Immature natural killer cell (primary cell): ENCODE data around the gene ADCY4. TPM values are rescaled to one million over a fixed set of nuclear protein-coding genes. Genes with fewer than 3 reads are reported as not detected.

Experiments
- DNase-seq, 3 donors: peaks; one replicate each; pipeline ENCODE4 v3.0.0; 2022; ENCODE audit warnings: mixed read lengths in 1 of 3
- H3K27ac Mint-ChIP-seq, 6 donors: one replicate each; pipeline ENCODE4 v1.8.0; 2020; ENCODE audit warnings: mixed read lengths in 6 of 6, mild to moderate bottlenecking in 5 of 6, inconsistent platforms in 4 of 6, moderate library complexity in 3 of 6
- H3K27me3 Mint-ChIP-seq, 3 donors: one replicate each; pipeline ENCODE4 v1.8.0; 2020 to 2021; ENCODE audit warnings: low read depth in 3 of 3, mild to moderate bottlenecking in 3 of 3, mixed read lengths in 3 of 3, moderate library complexity in 3 of 3, inconsistent platforms in 1 of 3
- H3K36me3 Mint-ChIP-seq, 3 donors: one replicate each; pipeline ENCODE4 v1.8.0; 2020; ENCODE audit warnings: mixed read lengths in 3 of 3, inconsistent platforms in 2 of 3, mild to moderate bottlenecking in 2 of 3
- H3K4me1 Mint-ChIP-seq, 2 donors: one replicate each; pipeline ENCODE4 v1.8.0; 2020; ENCODE audit warnings: inconsistent platforms in 2 of 2, mild to moderate bottlenecking in 2 of 2, mixed read lengths in 2 of 2, moderate library complexity in 1 of 2
- H3K4me3 Mint-ChIP-seq, 5 donors: one replicate each; pipeline ENCODE4 v1.8.0; 2020; ENCODE audit warnings: mild to moderate bottlenecking in 5 of 5, mixed read lengths in 5 of 5, inconsistent platforms in 3 of 5, moderate library complexity in 3 of 5
- H3K9me3 Mint-ChIP-seq, 6 donors: one replicate each; pipeline ENCODE4 v1.8.0; 2020; ENCODE audit warnings: mild to moderate bottlenecking in 6 of 6, mixed read lengths in 6 of 6, inconsistent platforms in 4 of 6, moderate library complexity in 3 of 6
- polyA plus RNA-seq, 3 donors: library from polyadenylated mRNA; unstranded; fragments of 300-500 nt; fragmentation: Illumina TruSeq; gene quantifications; one replicate each; pipeline ENCODE4 v1.2.3, GENCODE V29; 2021

ADCY4 gene
- polyA plus RNA-seq, 3 donors from 2014 or later, result 0.31 to 0.52 TPM; not detected in 1

DNA sequence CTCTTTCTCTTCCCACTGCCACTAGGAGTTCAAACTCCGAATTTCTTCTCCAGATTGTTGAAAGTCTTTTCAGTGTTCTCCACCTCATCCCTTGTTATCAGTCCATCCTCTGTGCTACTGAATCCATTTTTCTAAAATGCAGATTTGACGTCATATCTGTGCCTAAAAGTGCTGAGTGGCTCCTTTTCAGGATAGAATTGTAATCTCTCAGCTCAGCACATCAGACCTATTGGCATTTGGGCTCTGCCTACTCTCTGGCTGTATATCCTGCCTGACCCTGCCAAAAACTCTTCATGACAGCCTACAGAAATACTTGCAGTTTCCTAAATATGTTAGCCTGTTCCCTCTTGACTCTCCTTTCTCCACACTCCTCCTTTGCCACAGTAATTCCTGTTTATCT is 62.4 kb downstream of the ADCY4 start:
- peak overlapping the region; percentile 96 to 99 (median 98) for H3K27ac Mint-ChIP-seq
- H3K9me3 Mint-ChIP-seq, result no peaks in the 10 kb centered on the region
- peak overlapping the region; percentile 77 to 94 (median 86) for H3K4me3 Mint-ChIP-seq
- peaks cover 32% of the 10 kb centered on the region in 2 donors for H3K4me1 Mint-ChIP-seq
- no peak for DNase-seq
- H3K27me3 Mint-ChIP-seq, result peaks cover 9 to 13% (median 11%) of the 10 kb centered on the region in 3 donors
- peaks cover 0 to 9% (median 7%) of the 10 kb centered on the region in 3 donors for H3K36me3 Mint-ChIP-seq

DNA sequence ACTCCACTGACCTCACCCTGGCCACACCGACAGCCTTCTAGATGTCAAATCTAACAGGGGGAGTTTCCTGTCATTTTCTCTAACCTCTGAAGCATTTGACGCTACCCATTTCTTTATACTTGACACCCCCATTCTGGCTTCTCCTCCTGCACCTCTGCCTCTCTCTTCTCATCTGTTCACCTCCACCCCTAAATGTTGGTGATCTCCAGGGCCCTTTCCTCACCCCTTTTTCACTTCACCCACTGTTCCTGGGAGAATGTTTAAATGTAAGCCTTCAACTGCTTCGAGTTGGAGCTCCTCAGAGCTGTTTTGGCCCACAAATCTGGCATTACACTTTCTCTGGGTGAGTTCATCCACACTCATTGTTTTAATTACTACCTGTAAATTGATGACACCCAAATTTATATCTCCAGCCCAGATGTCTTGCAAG is 63.0 kb downstream of the ADCY4 start:
- Mint-ChIP-seq H3K4me1 (peaks cover 32 to 34% of the 10 kb centered on the region in 2 donors), H3K9me3 (no peaks in the 10 kb centered on the region), H3K36me3 (peaks cover 6 to 15% (median 8%) of the 10 kb centered on the region in 3 donors), H3K27ac (peak overlapping the region; percentile 96 to 99 (median 98)), H3K27me3 (peaks cover 9 to 13% (median 12%) of the 10 kb centered on the region in 3 donors), H3K4me3 (peak overlapping the region; percentile 77 to 94 (median 86))
- DNase-seq, result no peak

DNA sequence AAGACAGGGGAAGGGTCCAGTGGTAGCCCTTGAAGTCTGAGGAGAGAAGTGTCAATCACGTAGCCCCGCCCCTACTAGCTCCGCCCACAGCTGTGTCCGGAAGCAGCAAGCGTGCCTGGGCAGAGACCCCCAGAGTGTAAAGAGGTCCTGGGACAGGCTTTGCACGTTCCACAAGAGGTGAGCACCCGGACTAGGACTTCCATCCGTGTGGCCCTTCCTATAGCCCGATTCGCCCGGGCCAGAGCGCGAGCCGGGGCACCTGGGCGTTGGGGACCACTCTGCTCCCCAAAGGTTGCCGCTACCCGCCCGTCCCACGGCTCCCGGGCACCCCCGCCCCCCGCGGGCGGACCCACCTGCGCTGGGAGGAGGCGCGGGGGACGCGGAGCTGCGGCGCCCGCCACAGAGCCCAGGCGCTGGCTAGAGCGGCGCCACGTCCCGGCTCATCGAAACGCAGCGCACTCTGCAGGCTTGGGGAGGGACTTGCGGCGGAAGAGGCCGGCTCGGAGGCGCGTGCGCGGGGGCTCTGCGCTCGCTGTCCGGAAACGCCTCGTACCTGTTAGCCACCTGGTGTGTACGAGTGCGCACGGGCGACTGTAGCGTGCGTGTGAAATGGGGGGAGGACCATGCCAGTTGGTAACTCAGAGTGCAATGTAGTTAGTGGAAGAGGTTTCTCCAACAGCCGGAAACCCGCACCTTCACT is 63.6 kb downstream of the ADCY4 start, which contains the start of gene RABGGTA:
Gene RABGGTA (minus strand): TSS at position 464 of the 700 bp plus-strand sequence. CDS start 482 bp downstream, outside the sequence.
- peak; percentile 96 to 98 (median 97) for DNase-seq
- peaks cover 11 to 21% (median 12%) of the 10 kb centered on the region in 3 donors for H3K36me3 Mint-ChIP-seq
- peaks cover 9 to 13% (median 12%) of the 10 kb centered on the region in 3 donors for H3K27me3 Mint-ChIP-seq
- peak within 1 kb of the TSS; percentile 77 to 94 (median 91) for H3K4me3 Mint-ChIP-seq
- no peaks in the 10 kb centered on the region for H3K9me3 Mint-ChIP-seq
- peaks cover 32 to 34% of the 10 kb centered on the region in 2 donors for H3K4me1 Mint-ChIP-seq
- peak within 1 kb of the TSS; percentile 96 to 99 (median 98) for H3K27ac Mint-ChIP-seq

DNA sequence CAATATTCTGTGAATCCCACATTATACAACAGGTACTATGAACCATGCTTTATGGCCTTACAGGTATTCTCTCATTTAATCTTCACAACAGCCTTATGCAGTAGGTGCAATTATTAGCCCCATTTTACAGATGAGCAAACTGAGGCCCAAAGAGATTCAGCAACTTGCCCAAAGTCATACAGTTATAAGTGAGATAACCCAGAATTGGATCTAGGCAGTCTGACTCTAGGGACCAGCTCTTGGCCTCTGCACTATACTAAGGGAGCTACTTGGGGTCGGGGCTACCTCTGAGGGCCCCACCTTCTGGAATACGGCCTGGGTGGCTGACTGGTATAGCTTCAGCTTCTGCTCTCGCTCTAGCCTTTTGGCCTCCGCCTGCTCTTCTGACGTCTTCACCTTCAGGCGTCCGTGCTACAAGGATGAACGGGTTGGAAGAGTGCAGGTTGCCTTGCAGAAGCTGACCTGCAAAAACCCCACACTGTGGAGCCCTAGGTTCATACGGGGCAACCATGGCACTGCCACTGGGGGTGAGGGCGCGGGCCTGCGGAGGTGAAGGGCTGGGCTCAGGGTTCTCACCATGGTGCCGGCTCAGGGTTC is 64.2 kb downstream of the ADCY4 start:
- H3K9me3 Mint-ChIP-seq, result no peaks in the 10 kb centered on the region
- peaks cover 32 to 34% of the 10 kb centered on the region in 2 donors for H3K4me1 Mint-ChIP-seq
- peak overlapping the region; percentile 77 to 94 (median 91) for H3K4me3 Mint-ChIP-seq
- DNase-seq, result no peak
- peak overlapping the region; percentile 96 to 99 (median 98) for H3K27ac Mint-ChIP-seq
- H3K36me3 Mint-ChIP-seq, result peaks cover 11 to 22% (median 17%) of the 10 kb centered on the region in 3 donors
- H3K27me3 Mint-ChIP-seq, result peaks cover 9 to 13% (median 12%) of the 10 kb centered on the region in 3 donors

DNA sequence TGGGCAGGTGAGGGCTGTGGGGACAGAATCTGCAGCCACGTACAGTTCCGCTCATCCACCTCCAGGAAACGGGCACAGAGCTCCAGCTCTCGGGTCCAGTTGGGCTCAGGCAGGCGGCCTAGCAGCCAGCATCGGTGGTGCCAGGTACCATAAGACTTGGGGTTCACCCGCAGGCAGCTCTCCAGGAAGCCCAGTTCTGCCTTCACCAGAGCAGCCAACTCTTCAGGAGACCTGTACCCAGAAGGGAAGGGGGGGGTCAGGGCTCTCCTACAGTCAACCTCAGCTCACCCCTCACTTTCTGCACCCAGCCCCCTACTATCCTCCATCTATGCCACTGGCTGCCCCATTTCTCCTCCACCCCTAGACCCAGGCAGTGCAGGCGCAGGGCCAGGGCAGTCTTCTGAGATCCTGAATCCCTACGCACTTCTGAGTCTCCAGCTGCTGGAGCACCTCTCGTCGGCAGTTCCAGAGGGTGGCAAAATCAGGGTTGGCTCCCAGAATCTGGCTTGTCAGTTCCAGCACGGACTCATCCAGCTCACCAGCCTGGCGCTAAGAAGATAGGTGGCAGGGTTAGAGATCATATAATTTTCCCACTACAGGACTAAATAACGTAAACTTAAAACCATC is 64.8 kb downstream of the ADCY4 start:
- no peak for DNase-seq
- peaks cover 32 to 34% of the 10 kb centered on the region in 2 donors for H3K4me1 Mint-ChIP-seq
- H3K27me3 Mint-ChIP-seq, result peaks cover 9 to 13% (median 12%) of the 10 kb centered on the region in 3 donors
- peak overlapping the region; percentile 77 to 94 (median 91) for H3K4me3 Mint-ChIP-seq
- H3K9me3 Mint-ChIP-seq, result no peaks in the 10 kb centered on the region
- H3K27ac Mint-ChIP-seq, result peak overlapping the region; percentile 96 to 99 (median 98)
- H3K36me3 Mint-ChIP-seq, result peaks cover 11 to 22% (median 17%) of the 10 kb centered on the region in 3 donors

DNA sequence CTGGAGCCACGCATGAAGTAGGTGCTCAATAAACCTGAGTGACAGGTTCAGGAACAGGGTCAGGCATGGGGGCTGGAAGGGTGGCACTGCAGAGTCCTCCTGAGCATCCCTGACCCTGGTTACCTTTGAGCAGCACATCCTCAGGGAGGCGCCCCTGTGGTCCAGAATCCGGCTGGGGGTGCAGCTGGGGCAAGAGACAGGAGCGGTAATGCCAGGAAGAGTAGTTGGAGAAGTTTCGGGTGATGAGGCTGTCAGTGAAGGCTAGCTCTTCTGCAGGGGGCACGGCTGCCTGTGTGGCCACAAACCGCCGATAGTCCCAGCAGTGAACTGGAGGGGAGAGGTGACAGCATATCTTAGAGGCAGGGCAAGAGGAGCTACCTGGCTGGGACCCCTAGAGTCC is 65.5 kb downstream of the ADCY4 start:
- H3K27ac Mint-ChIP-seq, result peak overlapping the region in 4 of 6 donors; percentile 22 to 79 (median 67)
- H3K4me3 Mint-ChIP-seq, result peak overlapping the region in 1 of 5 donors; percentile 40
- H3K36me3 Mint-ChIP-seq, result peaks cover 11 to 22% (median 17%) of the 10 kb centered on the region in 3 donors
- H3K27me3 Mint-ChIP-seq, result peaks cover 12 to 13% (median 12%) of the 10 kb centered on the region in 3 donors
- no peak for DNase-seq
- no peaks in the 10 kb centered on the region for H3K9me3 Mint-ChIP-seq
- peaks cover 32 to 34% of the 10 kb centered on the region in 2 donors for H3K4me1 Mint-ChIP-seq

Other genes with a start within 250 kb of the ADCY4 start
- 10 to 100 TPM in 2 of 3 donors, 1 to 10 TPM in 1; 8.2 to 13.3 (median 12.0) TPM for gene PCK2, start 240.8 kb downstream of the ADCY4 start, polyA plus RNA-seq
- 100 to 1,000 TPM in 1 of 3 donors, 10 to 100 TPM in 2; 91.1 to 129 (median 98.2) TPM for gene DCAF11, start 220.3 kb downstream of the ADCY4 start, polyA plus RNA-seq
- 1 to 10 TPM; 2.8 to 4.1 (median 3.0) TPM for gene NRL, start 220.1 kb downstream of the ADCY4 start, polyA plus RNA-seq
- gene FITM1, start 204.4 kb downstream of the ADCY4 start, polyA plus RNA-seq, result under 1 TPM; 0.28 to 0.90 (median 0.85) TPM
- 1,000 to 10,000 TPM; 1,115 to 1,243 (median 1,240) TPM for gene PSME1, start 198.9 kb downstream of the ADCY4 start, polyA plus RNA-seq
- gene EMC9, start 193.5 kb downstream of the ADCY4 start, polyA plus RNA-seq, result 10 to 100 TPM; 14.2 to 19.0 (median 17.6) TPM
- gene PSME2, start 188.5 kb downstream of the ADCY4 start, polyA plus RNA-seq, result 1,000 to 10,000 TPM in 1 of 3 donors, 100 to 1,000 TPM in 2; 650 to 1,160 (median 776) TPM
- 10 to 100 TPM; 41.5 to 62.9 (median 59.5) TPM for gene RNF31, start 187.6 kb downstream of the ADCY4 start, polyA plus RNA-seq
- gene IRF9, start 173.8 kb downstream of the ADCY4 start, polyA plus RNA-seq, result 100 to 1,000 TPM in 2 of 3 donors, 10 to 100 TPM in 1; 48.8 to 123 (median 102) TPM
- gene REC8, start 163.0 kb downstream of the ADCY4 start, polyA plus RNA-seq, result 10 to 100 TPM in 1 of 3 donors, 1 to 10 TPM in 2; 1.7 to 15.2 (median 3.8) TPM
- gene IPO4, start 146.3 kb downstream of the ADCY4 start, polyA plus RNA-seq, result 10 to 100 TPM; 10.1 to 21.0 (median 11.3) TPM
- 10 to 100 TPM; 31.0 to 60.5 (median 42.4) TPM for gene TM9SF1, start 139.6 kb downstream of the ADCY4 start, polyA plus RNA-seq
- 1 to 10 TPM in 2 of 3 donors, under 1 TPM in 1; 0.38 to 3.0 (median 3.0) TPM for gene TSSK4, start 129.4 kb downstream of the ADCY4 start, polyA plus RNA-seq
- gene CHMP4A, start 121.6 kb downstream of the ADCY4 start, polyA plus RNA-seq, result 100 to 1,000 TPM; 162 to 203 (median 168) TPM
- 10 to 100 TPM; 29.2 to 45.5 (median 29.5) TPM for gene MDP1, start 119.0 kb downstream of the ADCY4 start, polyA plus RNA-seq
- 100 to 1,000 TPM; 347 to 503 (median 373) TPM for gene NEDD8, start 102.7 kb downstream of the ADCY4 start, polyA plus RNA-seq
- 100 to 1,000 TPM in 1 of 3 donors, 10 to 100 TPM in 2; 89.3 to 134 (median 96.0) TPM for gene GMPR2, start 102.1 kb downstream of the ADCY4 start, polyA plus RNA-seq
- gene TINF2, start 92.4 kb downstream of the ADCY4 start, polyA plus RNA-seq, result 100 to 1,000 TPM; 248 to 289 (median 249) TPM
- under 1 TPM in 1 of 3 donors, not detected in 2; 0.41 TPM for gene TGM1, start 71.9 kb downstream of the ADCY4 start, polyA plus RNA-seq
- gene RABGGTA, start 63.5 kb downstream of the ADCY4 start, polyA plus RNA-seq, result 10 to 100 TPM; 23.3 to 52.0 (median 38.6) TPM
- 10 to 100 TPM; 31.4 to 35.9 (median 31.7) TPM for gene DHRS1, start 35.3 kb downstream of the ADCY4 start, polyA plus RNA-seq
- gene NOP9, start 35.2 kb downstream of the ADCY4 start, polyA plus RNA-seq, result 1 to 10 TPM in 2 of 3 donors, not detected in 1; 1.4 to 2.4 TPM
- 10 to 100 TPM; 31.6 to 81.9 (median 52.1) TPM for gene CIDEB, start 27.1 kb downstream of the ADCY4 start, polyA plus RNA-seq
- 1 to 10 TPM; 2.1 to 4.9 (median 3.9) TPM for gene LTB4R2, start 24.9 kb downstream of the ADCY4 start, polyA plus RNA-seq
- 10 to 100 TPM; 12.4 to 13.7 (median 12.7) TPM for gene LTB4R, start 23.6 kb downstream of the ADCY4 start, polyA plus RNA-seq
- gene RIPK3, start 4.9 kb upstream of the ADCY4 start, polyA plus RNA-seq, result 10 to 100 TPM; 13.5 to 21.4 (median 16.0) TPM
- gene NFATC4, start 33.1 kb upstream of the ADCY4 start, polyA plus RNA-seq, result not detected
- under 1 TPM in 2 of 3 donors, not detected in 1; 0.18 TPM for gene NYNRIN, start 63.9 kb upstream of the ADCY4 start, polyA plus RNA-seq
- not detected for gene CBLN3, start 94.6 kb upstream of the ADCY4 start, polyA plus RNA-seq
- 10 to 100 TPM; 12.5 to 28.0 (median 25.6) TPM for gene KHNYN, start 94.9 kb upstream of the ADCY4 start, polyA plus RNA-seq
- gene SDR39U1, start 107.7 kb upstream of the ADCY4 start, polyA plus RNA-seq, result 10 to 100 TPM; 62.2 to 91.2 (median 82.6) TPM
- gene CMA1, start 173.2 kb upstream of the ADCY4 start, polyA plus RNA-seq, result not detected
- gene CTSG, start 241.2 kb upstream of the ADCY4 start, polyA plus RNA-seq, result under 1 TPM in 1 of 3 donors, not detected in 2; 0.24 TPM